HT1080 (cell line): ENCODE data around the gene CABP1. TPM values are rescaled to one million over a fixed set of nuclear protein-coding genes. Genes with fewer than 3 reads are reported as not detected.

Experiments
- total RNA-seq: library from RNA; depleted of rRNA; stranded (reverse); fragments of >200 nt; shearing (Covaris generic); gene quantifications from 2 replicates; pipeline ENCODE4 v1.2.3, GENCODE V29; 2014; rRNA removed

The CABP1 gene
- total RNA-seq, 1 experiment from 2014 or later: not detected

Other genes with a start within 250 kb of the CABP1 start
- 740 and 780 TPM in 2 replicates for gene COX6A1, start 202.5 kb upstream of the CABP1 start, total RNA-seq
- gene TRIAP1, start 194.2 kb upstream of the CABP1 start, total RNA-seq: 44.0 and 48.3 TPM in 2 replicates
- 20.9 and 23.5 TPM in 2 replicates for gene GATC, start 194.2 kb upstream of the CABP1 start, total RNA-seq
- 251 and 280 TPM in 2 replicates for gene SRSF9, start 170.9 kb upstream of the CABP1 start, total RNA-seq
- 510 and 696 TPM in 2 replicates for gene DYNLL1, start 144.5 kb upstream of the CABP1 start, total RNA-seq
- 50.4 and 52.0 TPM in 2 replicates for gene COQ5, start 111.5 kb upstream of the CABP1 start, total RNA-seq
- gene RNF10, start 106.3 kb upstream of the CABP1 start, total RNA-seq: 35.1 and 43.3 TPM in 2 replicates
- gene POP5, start 59.2 kb upstream of the CABP1 start, total RNA-seq: 58.9 and 60.4 TPM in 2 replicates
- gene MLEC, start 46.5 kb downstream of the CABP1 start, total RNA-seq: 98.3 and 99.4 TPM in 2 replicates
- gene UNC119B, start 69.8 kb downstream of the CABP1 start, total RNA-seq: 11.1 and 11.2 TPM in 2 replicates
- 5.1 and 5.6 TPM in 2 replicates for gene ACADS, start 85.2 kb downstream of the CABP1 start, total RNA-seq